GM12873 (cell line): Measurements from ENCODE around the gene CEACAM8.

Experiments used
- CTCF ChIP-seq: IDR thresholded peaks from 2 replicates; pipeline ENCODE4 v1.5.1; 2012; ENCODE audit warnings: low read depth, mild to moderate bottlenecking, moderate library complexity, low read length, control low read depth; ENCODE audit not compliant: insufficient read depth; ENCODE audit errors: missing control alignments

Gene CEACAM8

GRCh38 chr19:42584466-42584865 is 10.3 kb downstream of the CEACAM8 start:
- TF ChIP-seq CTCF: no peak

GRCh38 chr19:42577016-42577415 is 17.7 kb downstream of the CEACAM8 start:
- no peak for TF ChIP-seq CTCF

GRCh38 chr19:42576241-42576640 is 18.5 kb downstream of the CEACAM8 start:
- TF ChIP-seq CTCF: no peak

- TF ChIP-seq CTCF: no peak
These were observed 21.1 kb downstream of the CEACAM8 start for GRCh38 chr19:42573642-42574041.

GRCh38 chr19:42571116-42571515 is 23.6 kb downstream of the CEACAM8 start:
- no peak for TF ChIP-seq CTCF

GRCh38 chr19:42569193-42569592 is 25.5 kb downstream of the CEACAM8 start:
- no peak for TF ChIP-seq CTCF

GRCh38 chr19:42568006-42568405 is 26.7 kb downstream of the CEACAM8 start:
- no peak for TF ChIP-seq CTCF
